ENCODE results near the gene ZBP1.
"Not testable (repeated sequence)": the region's sequence is repeated elsewhere in the genome, so short reads cannot be mapped to it uniquely, and the experiment has no call there.

Gene ZBP1

GRCh38 chr20:57647006-57647932 is 27.0 kb upstream of the ZBP1 start:
- no peak for DNase-seq (ENCODE audit: low read depth in 2 of 2)

- DNase-seq (ENCODE audit: low read depth in 2 of 2): no peak
These were observed 18.6 kb upstream of the ZBP1 start for GRCh38 chr20:57638895-57639236.

- DNase-seq (ENCODE audit: low read depth in 2 of 2): no peak
These were observed 18.1 kb upstream of the ZBP1 start for GRCh38 chr20:57638173-57638894.

GRCh38 chr20:57633945-57634491 is 13.8 kb upstream of the ZBP1 start:
- DNase-seq (ENCODE audit: low read depth in 2 of 2): no peak

- no peak for DNase-seq (ENCODE audit: low read depth in 2 of 2)
These were observed 12.1 kb upstream of the ZBP1 start for GRCh38 chr20:57632286-57632685.

- no peak for DNase-seq (ENCODE audit: low read depth in 2 of 2)
These were observed 9.8 kb upstream of the ZBP1 start for GRCh38 chr20:57630061-57630460.

- DNase-seq (ENCODE audit: low read depth in 2 of 2): not testable (repeated sequence)
These were observed 9.3 kb upstream of the ZBP1 start for GRCh38 chr20:57629491-57629901.

- not testable (repeated sequence) for DNase-seq (ENCODE audit: low read depth in 2 of 2)
These were observed 8.7 kb upstream of the ZBP1 start for GRCh38 chr20:57628962-57629308.

GRCh38 chr20:57628047-57628961 is 8.1 kb upstream of the ZBP1 start:
- peak; percentile 43 for DNase-seq (ENCODE audit: low read depth in 2 of 2)

GRCh38 chr20:57627339-57627738 is 7.1 kb upstream of the ZBP1 start:
- DNase-seq (ENCODE audit: low read depth in 2 of 2): no peak

- no peak for DNase-seq (ENCODE audit: low read depth in 2 of 2)
These were observed 5.8 kb upstream of the ZBP1 start for GRCh38 chr20:57625978-57626377.

- no peak for DNase-seq (ENCODE audit: low read depth in 2 of 2)
These were observed 5.1 kb upstream of the ZBP1 start for GRCh38 chr20:57625181-57625958.

GRCh38 chr20:57624124-57624523 is 3.9 kb upstream of the ZBP1 start:
- DNase-seq (ENCODE audit: low read depth in 2 of 2): no peak

GRCh38 chr20:57622579-57623381 is 2.6 kb upstream of the ZBP1 start:
- no peak for DNase-seq (ENCODE audit: low read depth in 2 of 2)

GRCh38 chr20:57622201-57622570 is 2.0 kb upstream of the ZBP1 start:
- no peak for DNase-seq (ENCODE audit: low read depth in 2 of 2)

- DNase-seq (ENCODE audit: low read depth in 2 of 2): no peak
These were observed 1.4 kb upstream of the ZBP1 start for GRCh38 chr20:57621421-57622200.

- no peak for DNase-seq (ENCODE audit: low read depth in 2 of 2)
These were observed 773 bp upstream of the ZBP1 start for GRCh38 chr20:57620999-57621398.

- peak; percentile 54 to 55 for DNase-seq (ENCODE audit: low read depth in 2 of 2)
These were observed 985 bp downstream of the ZBP1 start for GRCh38 chr20:57619051-57619831.

- no peak for DNase-seq (ENCODE audit: low read depth in 2 of 2)
These were observed 1.5 kb downstream of the ZBP1 start for GRCh38 chr20:57618764-57619050.

Data from stimulated activated CD8-positive, alpha-beta memory T cell treated with anti-CD3 and anti-CD28 coated beads, Interleukin-7, amount 100 ng/mL, for 4 hours (primary cell).